Prostate gland (tissue), 2 donors: ENCODE results near the gene ALOXE3.

ENCODE experiments used
- CTCF ChIP-seq, 4 experiments: fragments of 200-600 bp in 2 of 4; fragments of 450-650 bp in 2 of 4; sonication (generic) in 2 of 4; IDR thresholded peaks; 1 replicate in 3 of 4; 2 replicates in 1 of 4; pipeline ENCODE4 v1.5.1; 2016 to 2019; ENCODE audit warnings: antibody characterized with exemption in 4 of 4, mild to moderate bottlenecking in 2 of 4, moderate library complexity in 2 of 4
- POLR2AphosphoS5 ChIP-seq: sonication (generic); formaldehyde crosslinking; IDR thresholded peaks from one replicate; pipeline ENCODE4 v1.6.1; 2017; ENCODE audit warnings: antibody characterized with exemption

DNA sequence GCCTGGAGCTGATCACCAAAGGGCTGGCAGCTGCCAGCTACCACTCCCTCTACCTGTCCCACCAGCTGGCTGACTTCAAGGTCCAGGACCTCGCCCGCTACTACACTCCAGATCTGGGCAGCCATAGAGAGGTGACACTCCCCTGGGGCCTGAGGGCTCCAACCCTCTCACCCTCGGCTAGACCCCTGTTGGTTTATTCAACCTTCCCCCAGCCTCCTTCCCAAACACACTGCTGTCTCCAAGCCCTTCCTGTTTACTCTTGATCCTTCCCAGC lies 48.8 kb downstream of the ALOXE3 start:
- TF ChIP-seq CTCF (IDR thresholded peaks at IDR 0.05) (no peak), POLR2AphosphoS5 (no peak)
